TTC549 (cell line): ENCODE measurements around the gene CCR9.
"Not testable (repeated sequence)": the region's sequence is repeated elsewhere in the genome, so short reads cannot be mapped to it uniquely, and the experiment has no call there.

Source experiments
- FAIRE-seq: peaks from 2 replicates; lab custom pipeline; 2012; peaks lifted over from hg19 to GRCh38; lab: Jason Lieb, UNC

The CCR9 gene

GRCh38 chr3:45885979-45886705 lies at the start of gene CCR9:
Gene CCR9, plus strand, starts transcription at chr3:45886543. Its CDS starts 8,391 bp downstream, at chr3:45894934.
- FAIRE-seq, result no peak

- FAIRE-seq, result no peak
These were observed 47.9 kb upstream of the CCR9 start for GRCh38 chr3:45838466-45838865.

GRCh38 chr3:45841420-45841756 lies 45.0 kb upstream of the CCR9 start:
- FAIRE-seq, result no peak

GRCh38 chr3:45841757-45842491 lies 44.4 kb upstream of the CCR9 start, which contains the start of gene LZTFL1:
Gene LZTFL1, minus strand, starts transcription at chr3:45842119. Its CDS starts 128 bp downstream, at chr3:45841991.
- FAIRE-seq, result peak; percentile 70

- FAIRE-seq, result no peak
These were observed 43.3 kb upstream of the CCR9 start for GRCh38 chr3:45842851-45843625.

- no peak for FAIRE-seq
These were observed 41.7 kb upstream of the CCR9 start for GRCh38 chr3:45844616-45845015.

GRCh38 chr3:45848392-45848791 lies 38.0 kb upstream of the CCR9 start:
- no peak for FAIRE-seq

- FAIRE-seq, result no peak
These were observed 33.5 kb upstream of the CCR9 start for GRCh38 chr3:45852828-45853227.

GRCh38 chr3:45856323-45856722 lies 30.0 kb upstream of the CCR9 start:
- not testable (repeated sequence) for FAIRE-seq

GRCh38 chr3:45857024-45857423 lies 29.3 kb upstream of the CCR9 start:
- FAIRE-seq, result not testable (repeated sequence)

GRCh38 chr3:45858809-45859543 lies 27.4 kb upstream of the CCR9 start:
- FAIRE-seq, result no peak

- FAIRE-seq, result no peak
These were observed 25.9 kb upstream of the CCR9 start for GRCh38 chr3:45860481-45860880.

- FAIRE-seq, result no peak
These were observed 25.2 kb upstream of the CCR9 start for GRCh38 chr3:45861043-45861719.

- no peak for FAIRE-seq
These were observed 21.4 kb upstream of the CCR9 start for GRCh38 chr3:45864760-45865519.

GRCh38 chr3:45865563-45865962 lies 20.8 kb upstream of the CCR9 start:
- no peak for FAIRE-seq

- FAIRE-seq, result no peak
These were observed 18.1 kb upstream of the CCR9 start for GRCh38 chr3:45868213-45868612.

GRCh38 chr3:45868650-45869049 lies 17.7 kb upstream of the CCR9 start:
- FAIRE-seq, result no peak

GRCh38 chr3:45869638-45870037 lies 16.7 kb upstream of the CCR9 start:
- no peak for FAIRE-seq

- no peak for FAIRE-seq
These were observed 16.2 kb upstream of the CCR9 start for GRCh38 chr3:45870099-45870498.

- no peak for FAIRE-seq
These were observed 14.6 kb upstream of the CCR9 start for GRCh38 chr3:45871780-45872179.

- no peak for FAIRE-seq
These were observed 13.8 kb upstream of the CCR9 start for GRCh38 chr3:45872569-45872968.
